GM12874 (cell line): ENCODE measurements around the gene CEP170B.

ENCODE experiments used
- CTCF ChIP-seq: IDR thresholded peaks from 2 replicates; pipeline ENCODE4 v1.5.1; 2011; ENCODE audit warnings: low read depth, mild to moderate bottlenecking, control low read depth, low read length, moderate library complexity; ENCODE audit not compliant: insufficient read depth

Gene CEP170B

GRCh38 chr14:104830781-104831180 lies 34.3 kb upstream of the CEP170B start:
- no peak for TF ChIP-seq CTCF

- no peak for TF ChIP-seq CTCF
Measured at GRCh38 chr14:104841730-104842129, 23.3 kb upstream of the CEP170B start.

- TF ChIP-seq CTCF: no peak
Measured at GRCh38 chr14:104843006-104843405, 22.1 kb upstream of the CEP170B start.

- TF ChIP-seq CTCF: no peak
Measured at GRCh38 chr14:104843442-104844305, 21.4 kb upstream of the CEP170B start.

GRCh38 chr14:104844306-104845032 lies 20.6 kb upstream of the CEP170B start:
- TF ChIP-seq CTCF: no peak

- TF ChIP-seq CTCF: no peak
Measured at GRCh38 chr14:104845033-104845666, 19.9 kb upstream of the CEP170B start.

GRCh38 chr14:104845834-104846441 lies 19.1 kb upstream of the CEP170B start:
- TF ChIP-seq CTCF: no peak
